Esophagus squamous epithelium (tissue), 4 donors: ENCODE measurements around the gene ZNF202.

Source experiments
- POLR2A ChIP-seq, 4 donors: fragments of 450-650 bp; IDR thresholded peaks; one replicate each; pipeline ENCODE4 v1.6.1; 2017; ENCODE audit warnings: antibody characterized with exemption in 4 of 4, mild to moderate bottlenecking in 4 of 4, moderate library complexity in 3 of 4
- TF ChIP-seq, protein P1 (sequence below), 6 experiments: fragments of 450-650 bp in 4 of 6; fragments of 200-600 bp in 2 of 6; sonication (generic) in 2 of 6; IDR thresholded peaks; one replicate each; pipeline ENCODE4 v1.5.1; 2016 to 2019; ENCODE audit warnings: antibody characterized with exemption in 6 of 6, mild to moderate bottlenecking in 4 of 6, moderate library complexity in 4 of 6

DNA sequence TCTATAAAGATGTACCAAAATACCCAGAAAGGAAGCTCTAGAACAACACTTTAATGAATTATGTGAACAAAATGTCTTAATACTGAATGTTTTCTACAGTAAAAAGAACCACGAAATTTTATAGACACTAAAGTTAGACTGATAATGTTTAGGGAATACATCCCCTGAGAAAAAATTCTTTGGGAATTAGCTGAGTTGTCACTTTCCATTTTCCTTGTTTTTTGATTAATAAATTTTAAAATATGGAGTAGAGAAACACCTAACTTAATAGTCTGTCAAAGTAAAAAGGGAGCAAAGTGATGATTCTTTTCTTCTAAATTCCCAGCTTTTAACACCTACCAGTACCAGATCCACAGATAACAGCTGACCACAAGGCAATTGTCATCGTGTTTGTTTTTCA lies 64.0 kb downstream of the ZNF202 start:
- TF ChIP-seq, protein P1, sequence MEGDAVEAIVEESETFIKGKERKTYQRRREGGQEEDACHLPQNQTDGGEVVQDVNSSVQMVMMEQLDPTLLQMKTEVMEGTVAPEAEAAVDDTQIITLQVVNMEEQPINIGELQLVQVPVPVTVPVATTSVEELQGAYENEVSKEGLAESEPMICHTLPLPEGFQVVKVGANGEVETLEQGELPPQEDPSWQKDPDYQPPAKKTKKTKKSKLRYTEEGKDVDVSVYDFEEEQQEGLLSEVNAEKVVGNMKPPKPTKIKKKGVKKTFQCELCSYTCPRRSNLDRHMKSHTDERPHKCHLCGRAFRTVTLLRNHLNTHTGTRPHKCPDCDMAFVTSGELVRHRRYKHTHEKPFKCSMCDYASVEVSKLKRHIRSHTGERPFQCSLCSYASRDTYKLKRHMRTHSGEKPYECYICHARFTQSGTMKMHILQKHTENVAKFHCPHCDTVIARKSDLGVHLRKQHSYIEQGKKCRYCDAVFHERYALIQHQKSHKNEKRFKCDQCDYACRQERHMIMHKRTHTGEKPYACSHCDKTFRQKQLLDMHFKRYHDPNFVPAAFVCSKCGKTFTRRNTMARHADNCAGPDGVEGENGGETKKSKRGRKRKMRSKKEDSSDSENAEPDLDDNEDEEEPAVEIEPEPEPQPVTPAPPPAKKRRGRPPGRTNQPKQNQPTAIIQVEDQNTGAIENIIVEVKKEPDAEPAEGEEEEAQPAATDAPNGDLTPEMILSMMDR (IDR thresholded peaks at IDR 0.05), result no peak
- TF ChIP-seq POLR2A (IDR thresholded peaks at IDR 0.05), result no peak
